ENCODE results near the gene PTPRN2.

PTPRN2 gene

DNA sequence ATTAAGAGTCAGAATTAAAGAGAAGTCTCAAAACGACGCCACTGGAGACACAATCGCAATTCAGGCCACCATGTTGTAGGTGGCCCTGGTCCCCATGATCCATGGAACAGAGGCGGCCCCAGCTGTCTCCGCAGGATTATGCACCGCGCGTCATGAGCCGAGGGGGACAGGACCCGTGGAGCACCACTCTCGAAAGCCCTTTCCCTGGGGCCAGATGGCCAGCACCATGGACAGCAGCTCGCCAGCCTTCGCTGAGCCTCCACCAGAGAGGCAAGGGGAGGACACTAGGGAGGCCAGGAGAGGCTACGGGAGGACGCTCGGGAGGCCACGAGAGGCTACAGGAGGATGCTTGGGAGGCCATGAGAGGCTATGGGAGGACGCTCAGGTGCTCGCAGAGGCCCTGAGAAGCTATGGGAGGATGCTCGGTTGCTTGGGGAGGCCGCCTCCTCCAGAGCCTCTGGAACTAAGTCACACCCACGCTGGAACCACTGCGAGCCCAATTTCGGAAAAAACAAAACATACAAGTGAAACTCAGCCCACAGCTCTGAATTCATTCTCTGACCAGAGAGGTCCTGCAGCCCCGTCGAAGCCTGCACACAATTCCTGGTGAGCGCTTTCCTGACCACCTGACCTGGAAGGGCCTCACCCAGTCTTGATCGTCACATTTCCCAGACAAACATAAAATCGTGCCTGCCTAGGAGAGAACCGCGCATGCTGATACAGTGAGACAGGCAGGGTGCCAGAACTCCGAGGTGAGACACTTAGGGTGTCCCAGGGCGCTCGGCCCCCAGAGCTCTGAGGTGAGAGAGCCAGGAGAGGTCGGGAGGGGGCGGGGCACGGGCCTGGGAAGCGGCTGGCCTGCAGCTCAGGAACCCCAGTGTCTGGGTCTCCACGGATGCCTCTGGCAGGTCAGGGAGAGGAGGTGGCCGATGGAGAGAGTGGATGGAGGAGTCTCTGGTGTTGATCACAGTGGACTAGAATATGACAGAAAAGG is 224.4 kb downstream of the PTPRN2 start:
- Histone ChIP-seq H3K27ac (ENCODE audit: low read depth, low read length) (no peak overlapping the region), H3K36me3 (ENCODE audit: control insufficient read depth, insufficient read depth, low read length) (no peaks in the 10 kb centered on the region), H3K4me1 (ENCODE audit: control insufficient read depth, insufficient read depth, low read length) (no peaks in the 10 kb centered on the region), H3K9ac (ENCODE audit: low read length) (no peak overlapping the region), H3K9me3 (ENCODE audit: control insufficient read depth, insufficient read depth, low read depth, low read length) (peaks cover 37% of the 10 kb centered on the region; the same call in 1 of the 2 replicates), H3K4me3 (ENCODE audit: low read depth, low read length) (no peak overlapping the region), H3K27me3 (ENCODE audit: control insufficient read depth, insufficient read depth, low read length) (peaks cover 22% of the 10 kb centered on the region; the same call in 1 of the 2 replicates)

DNA sequence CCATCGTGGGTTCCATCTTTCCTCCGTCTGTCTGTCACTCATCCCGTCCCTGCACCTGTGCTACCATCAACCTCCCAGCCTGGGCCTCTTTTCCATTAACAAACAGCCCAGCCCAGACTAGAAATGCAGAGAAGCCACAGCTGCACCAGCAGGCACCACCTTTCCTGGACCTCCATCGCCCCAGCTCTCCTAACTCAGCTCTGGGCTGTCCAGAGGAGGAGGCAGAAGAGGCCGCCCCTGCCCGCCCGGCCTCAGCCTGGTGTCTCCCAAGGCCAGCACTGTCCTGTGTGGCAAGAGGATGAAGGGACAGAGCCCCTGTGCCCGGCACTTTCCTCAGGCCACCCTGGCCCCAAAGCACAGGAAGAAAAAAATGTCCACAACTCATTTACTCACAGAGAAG is 225.6 kb downstream of the PTPRN2 start:
- no peak overlapping the region for H3K9ac ChIP-seq (ENCODE audit: low read length)
- H3K4me1 ChIP-seq (ENCODE audit: control insufficient read depth, insufficient read depth, low read length) = no peaks in the 10 kb centered on the region
- H3K27me3 ChIP-seq (ENCODE audit: control insufficient read depth, insufficient read depth, low read length) = peaks cover 22% of the 10 kb centered on the region; the same call in 1 of the 2 replicates
- H3K27ac ChIP-seq (ENCODE audit: low read depth, low read length) = no peak overlapping the region
- H3K4me3 ChIP-seq (ENCODE audit: low read depth, low read length) = no peak overlapping the region
- H3K36me3 ChIP-seq (ENCODE audit: control insufficient read depth, insufficient read depth, low read length) = no peaks in the 10 kb centered on the region
- H3K9me3 ChIP-seq (ENCODE audit: control insufficient read depth, insufficient read depth, low read depth, low read length) = peaks cover 45% of the 10 kb centered on the region; the same call in 1 of the 2 replicates

DNA sequence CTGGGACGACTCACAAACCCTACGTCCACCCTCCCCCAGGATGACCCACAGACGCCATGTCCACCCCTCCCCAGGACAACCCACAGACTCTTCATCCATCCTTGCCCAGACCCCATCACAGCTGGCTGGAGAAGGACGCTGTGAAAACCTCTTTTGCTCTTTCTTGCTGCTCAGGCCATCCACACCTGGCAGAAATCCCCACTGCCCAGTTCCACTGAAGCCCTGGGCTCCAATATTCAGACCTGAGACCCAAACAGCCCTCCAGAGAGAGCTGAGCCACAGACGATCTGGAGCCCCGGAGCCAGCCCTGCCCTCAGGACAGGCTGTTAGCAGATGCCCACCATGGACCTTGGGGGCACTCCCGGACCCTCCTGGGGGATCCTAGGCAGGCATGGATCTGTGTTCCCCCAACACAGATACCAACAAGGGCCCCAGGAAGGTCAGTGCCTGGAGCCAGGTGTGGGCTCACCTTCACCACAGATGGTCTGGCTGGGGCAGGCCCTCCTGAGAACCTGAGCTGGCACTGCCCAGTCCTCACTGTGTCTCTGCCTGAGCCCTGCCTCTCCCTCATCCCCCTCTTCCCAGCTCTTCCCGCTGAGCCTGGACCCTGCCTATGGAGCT is 226.2 kb downstream of the PTPRN2 start:
- no peaks in the 10 kb centered on the region for H3K36me3 ChIP-seq (ENCODE audit: control insufficient read depth, insufficient read depth, low read length)
- H3K27ac ChIP-seq (ENCODE audit: low read depth, low read length) = no peak overlapping the region
- H3K27me3 ChIP-seq (ENCODE audit: control insufficient read depth, insufficient read depth, low read length) = peaks cover 22% of the 10 kb centered on the region; the same call in 1 of the 2 replicates
- no peak overlapping the region for H3K9ac ChIP-seq (ENCODE audit: low read length)
- H3K9me3 ChIP-seq (ENCODE audit: control insufficient read depth, insufficient read depth, low read depth, low read length) = peaks cover 45% of the 10 kb centered on the region; the same call in 1 of the 2 replicates
- H3K4me3 ChIP-seq (ENCODE audit: low read depth, low read length) = no peak overlapping the region
- H3K4me1 ChIP-seq (ENCODE audit: control insufficient read depth, insufficient read depth, low read length) = no peaks in the 10 kb centered on the region

DNA sequence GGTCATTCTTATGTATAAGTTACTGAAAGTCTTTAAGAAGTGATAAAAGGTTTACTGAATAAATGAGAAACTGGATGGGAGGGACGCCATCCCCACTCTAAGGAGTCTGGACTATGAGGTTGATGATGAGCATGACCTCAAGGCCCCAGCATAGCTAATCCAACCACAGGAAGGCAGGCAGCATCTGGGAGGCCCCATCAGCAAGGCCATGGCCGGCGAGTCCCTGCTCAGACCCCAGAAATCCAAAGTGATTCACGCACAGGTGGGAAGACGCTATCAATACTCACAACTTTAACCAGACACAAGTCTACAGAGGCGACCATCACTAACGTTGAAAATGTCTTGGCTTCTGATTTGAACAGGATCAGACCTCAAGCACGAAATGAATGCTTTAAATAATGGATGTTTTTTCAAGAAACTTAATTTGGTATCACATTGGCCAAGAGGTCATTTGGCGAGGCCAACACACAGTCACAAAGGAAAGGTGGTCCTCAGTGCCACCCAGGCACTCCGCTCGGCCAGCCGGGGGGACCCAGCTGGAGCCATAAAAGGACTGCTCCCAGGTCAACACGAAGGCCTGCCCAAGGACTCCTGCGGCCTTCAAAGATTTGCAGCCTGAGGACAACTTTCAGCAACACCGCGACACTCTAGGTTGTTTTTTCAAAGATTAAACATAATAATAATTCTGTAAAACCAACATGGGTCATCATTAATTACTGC is 228.5 kb downstream of the PTPRN2 start:
- H3K9me3 ChIP-seq (ENCODE audit: control insufficient read depth, insufficient read depth, low read depth, low read length) = peaks cover 44% of the 10 kb centered on the region
- H3K4me3 ChIP-seq (ENCODE audit: low read depth, low read length) = no peak overlapping the region
- peaks cover 6% of the 10 kb centered on the region; the same call in 1 of the 2 replicates for H3K27me3 ChIP-seq (ENCODE audit: control insufficient read depth, insufficient read depth, low read length)
- H3K27ac ChIP-seq (ENCODE audit: low read depth, low read length) = no peak overlapping the region
- no peak overlapping the region for H3K9ac ChIP-seq (ENCODE audit: low read length)
- H3K4me1 ChIP-seq (ENCODE audit: control insufficient read depth, insufficient read depth, low read length) = no peaks in the 10 kb centered on the region
- H3K36me3 ChIP-seq (ENCODE audit: control insufficient read depth, insufficient read depth, low read length) = no peaks in the 10 kb centered on the region

DNA sequence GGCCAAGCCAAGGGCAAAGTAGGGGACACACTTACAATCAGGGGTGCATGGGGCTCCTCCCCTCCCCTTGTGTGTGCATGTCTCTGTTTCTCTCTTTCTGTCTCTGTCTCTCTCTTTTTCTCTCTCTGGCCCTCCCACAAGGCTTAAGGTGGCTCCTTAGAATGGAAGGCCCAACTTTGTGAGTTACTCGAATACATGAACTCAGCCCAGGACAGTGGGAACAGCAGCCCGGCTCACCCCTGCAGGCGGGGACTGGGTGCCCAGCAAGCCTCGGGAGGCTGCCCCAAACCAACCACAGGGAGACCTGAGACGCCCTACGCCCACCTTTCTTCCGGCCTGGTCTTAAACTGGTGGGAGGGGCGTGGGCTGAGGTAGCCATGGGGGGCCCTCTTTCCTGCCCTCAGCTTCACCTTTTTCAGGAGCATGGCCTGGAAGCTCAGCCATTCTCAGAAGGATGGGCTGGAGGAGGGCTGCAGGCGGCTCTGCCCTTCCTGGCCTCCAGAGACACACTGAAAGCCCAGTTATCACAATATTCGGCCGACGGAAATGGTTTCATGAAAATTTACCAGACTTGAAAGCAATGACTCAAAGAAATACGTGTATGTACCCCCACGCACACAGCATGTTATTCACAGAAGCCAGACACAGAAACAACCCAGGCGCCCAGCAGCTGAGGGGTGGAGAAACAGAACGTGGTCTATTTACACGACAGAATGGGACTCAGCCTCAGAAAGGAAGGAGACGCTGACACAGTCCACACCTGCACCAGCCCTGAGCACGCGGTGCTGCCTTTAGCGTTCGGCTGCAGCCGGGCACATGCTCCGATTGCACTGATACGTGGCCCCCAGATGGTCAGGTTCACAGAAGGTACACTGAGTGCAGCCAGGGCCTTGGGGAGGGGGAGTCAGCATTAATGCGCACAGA is 229.5 kb downstream of the PTPRN2 start:
- no peaks in the 10 kb centered on the region for H3K4me1 ChIP-seq (ENCODE audit: control insufficient read depth, insufficient read depth, low read length)
- no peaks in the 10 kb centered on the region for H3K36me3 ChIP-seq (ENCODE audit: control insufficient read depth, insufficient read depth, low read length)
- peaks cover 39% of the 10 kb centered on the region for H3K9me3 ChIP-seq (ENCODE audit: control insufficient read depth, insufficient read depth, low read depth, low read length)
- H3K4me3 ChIP-seq (ENCODE audit: low read depth, low read length) = no peak overlapping the region
- peaks cover 6% of the 10 kb centered on the region; the same call in 1 of the 2 replicates for H3K27me3 ChIP-seq (ENCODE audit: control insufficient read depth, insufficient read depth, low read length)
- no peak overlapping the region for H3K27ac ChIP-seq (ENCODE audit: low read depth, low read length)
- no peak overlapping the region for H3K9ac ChIP-seq (ENCODE audit: low read length)

DNA sequence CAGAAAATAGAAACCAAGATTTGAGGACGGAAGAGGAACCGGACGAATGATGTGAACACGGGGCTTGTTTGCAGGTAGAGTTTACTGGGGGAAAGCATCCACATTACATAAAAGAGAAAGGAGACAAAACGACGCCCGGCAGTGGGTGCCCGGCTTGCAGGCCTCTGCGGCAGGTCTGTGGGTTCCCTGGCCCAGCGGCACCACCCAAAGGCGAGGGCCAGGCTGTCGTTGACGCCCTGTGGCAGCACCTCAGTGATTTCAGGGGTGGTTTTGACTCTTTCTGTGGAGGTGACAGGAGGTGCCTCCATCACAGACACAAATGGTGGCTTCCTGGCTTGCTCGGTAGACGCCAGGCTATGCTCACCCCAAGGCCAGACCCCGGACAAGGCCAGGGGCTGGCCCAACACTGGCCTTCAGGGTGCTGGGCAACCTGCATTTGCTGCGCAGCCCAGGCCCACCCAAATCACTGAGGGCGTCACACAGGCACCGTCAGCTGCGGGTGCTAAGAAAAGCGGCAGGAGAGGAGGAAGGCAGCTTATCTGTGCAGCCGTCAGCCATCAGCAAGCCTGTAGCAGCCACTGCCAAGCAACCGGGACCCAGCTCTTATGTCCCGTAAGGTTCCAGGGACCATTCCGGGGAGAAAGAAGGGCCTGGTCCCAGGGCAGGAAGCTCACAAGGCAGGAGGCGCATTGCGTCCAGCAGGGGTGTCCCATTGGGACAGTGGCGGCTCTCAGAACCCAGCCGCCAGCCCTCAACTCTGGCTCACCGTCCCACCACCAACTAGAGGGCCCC is 230.3 kb downstream of the PTPRN2 start:
- Histone ChIP-seq H3K27ac (ENCODE audit: low read depth, low read length) (no peak overlapping the region), H3K9ac (ENCODE audit: low read length) (no peak overlapping the region), H3K9me3 (ENCODE audit: control insufficient read depth, insufficient read depth, low read depth, low read length) (peaks cover 41% of the 10 kb centered on the region), H3K4me1 (ENCODE audit: control insufficient read depth, insufficient read depth, low read length) (no peaks in the 10 kb centered on the region; the same call in 1 of the 2 replicates), H3K36me3 (ENCODE audit: control insufficient read depth, insufficient read depth, low read length) (no peaks in the 10 kb centered on the region), H3K4me3 (ENCODE audit: low read depth, low read length) (no peak overlapping the region), H3K27me3 (ENCODE audit: control insufficient read depth, insufficient read depth, low read length) (peaks cover 13% of the 10 kb centered on the region; the same call in 1 of the 2 replicates)

DNA sequence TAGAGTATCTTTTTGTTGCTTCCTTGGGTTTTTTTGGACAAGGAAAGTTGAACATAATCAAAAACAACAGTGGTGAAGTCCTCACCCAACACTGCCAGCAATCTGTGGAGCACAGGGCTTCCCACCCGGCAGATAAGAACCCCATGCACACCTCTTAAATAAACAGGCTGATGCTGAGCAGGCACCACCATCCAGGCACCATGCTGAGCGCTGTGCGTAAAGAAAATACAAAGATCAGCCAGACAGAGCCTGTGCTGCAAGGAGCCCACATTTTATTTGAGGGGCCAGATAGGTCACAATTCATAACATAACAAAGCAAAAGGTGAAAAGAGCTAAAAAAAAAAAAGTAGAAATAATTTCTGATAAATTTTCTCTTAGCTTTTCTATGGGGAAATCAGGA is 231.2 kb downstream of the PTPRN2 start:
- Histone ChIP-seq H3K9me3 (ENCODE audit: control insufficient read depth, insufficient read depth, low read depth, low read length) (peaks cover 36% of the 10 kb centered on the region), H3K27me3 (ENCODE audit: control insufficient read depth, insufficient read depth, low read length) (peaks cover 19% of the 10 kb centered on the region), H3K27ac (ENCODE audit: low read depth, low read length) (no peak overlapping the region), H3K4me3 (ENCODE audit: low read depth, low read length) (no peak overlapping the region), H3K4me1 (ENCODE audit: control insufficient read depth, insufficient read depth, low read length) (no peaks in the 10 kb centered on the region; the same call in 1 of the 2 replicates), H3K9ac (ENCODE audit: low read length) (no peak overlapping the region), H3K36me3 (ENCODE audit: control insufficient read depth, insufficient read depth, low read length) (no peaks in the 10 kb centered on the region)

DNA sequence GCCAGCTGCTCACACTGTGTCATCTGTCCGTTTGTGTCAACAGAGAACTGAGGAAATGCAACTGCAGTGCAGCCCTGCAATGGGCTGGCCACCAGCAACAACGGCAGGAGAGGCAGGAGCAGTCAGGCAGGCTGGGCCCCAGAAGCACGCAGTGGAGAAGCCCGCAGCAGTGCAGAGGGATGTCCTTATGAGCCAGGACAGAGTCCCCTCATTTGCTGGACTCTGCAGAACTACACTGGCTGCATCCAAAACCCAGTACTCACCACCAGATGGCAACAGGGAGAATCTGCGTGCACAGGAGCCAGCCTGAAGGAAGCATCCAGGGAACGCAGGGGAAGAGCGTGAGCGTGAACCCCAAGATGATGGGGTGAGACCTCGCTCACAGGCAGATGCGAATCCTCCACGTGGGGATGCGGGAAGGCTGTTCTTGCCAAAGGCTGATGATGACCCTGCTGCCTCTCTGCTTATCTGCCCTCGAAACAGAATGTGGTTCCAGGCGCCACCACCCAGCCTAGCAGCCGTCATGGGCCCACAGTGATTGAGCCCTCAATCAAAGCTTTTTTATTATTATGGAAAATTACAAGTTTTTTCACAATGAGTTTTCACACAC is 232.1 kb downstream of the PTPRN2 start:
- H3K4me3 ChIP-seq (ENCODE audit: low read depth, low read length) = no peak overlapping the region
- H3K9me3 ChIP-seq (ENCODE audit: control insufficient read depth, insufficient read depth, low read depth, low read length) = peaks cover 37% of the 10 kb centered on the region

DNA sequence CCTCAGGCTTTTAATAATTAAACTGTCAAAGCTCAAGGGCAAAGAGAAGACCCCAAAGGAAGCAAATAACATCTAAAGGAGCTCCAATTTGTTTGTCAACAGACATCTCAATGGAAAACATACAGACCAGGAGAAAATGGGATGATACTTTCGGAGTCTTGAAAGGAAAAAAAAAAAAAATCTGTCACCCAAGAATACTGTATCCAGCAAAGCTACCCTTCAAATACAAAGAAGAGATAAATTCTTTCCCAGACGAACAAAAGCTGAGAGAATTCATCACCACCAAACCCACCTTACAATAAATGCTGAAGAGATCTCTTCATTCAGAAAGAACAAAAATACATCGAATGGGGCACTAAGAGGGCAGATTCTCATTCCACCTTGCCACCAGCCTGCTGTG is 232.8 kb downstream of the PTPRN2 start:
- Histone ChIP-seq H3K27ac (ENCODE audit: low read depth, low read length) (no peak overlapping the region), H3K4me3 (ENCODE audit: low read depth, low read length) (no peak overlapping the region), H3K9ac (ENCODE audit: low read length) (no peak overlapping the region), H3K27me3 (ENCODE audit: control insufficient read depth, insufficient read depth, low read length) (peaks cover 35% of the 10 kb centered on the region), H3K9me3 (ENCODE audit: control insufficient read depth, insufficient read depth, low read depth, low read length) (peaks cover 43% of the 10 kb centered on the region), H3K4me1 (ENCODE audit: control insufficient read depth, insufficient read depth, low read length) (peaks cover 4% of the 10 kb centered on the region; the same call in 1 of the 2 replicates), H3K36me3 (ENCODE audit: control insufficient read depth, insufficient read depth, low read length) (no peaks in the 10 kb centered on the region)

More for the DNA sequence above, 232.1 kb downstream of the PTPRN2 start:
- H3K27ac ChIP-seq (ENCODE audit: low read depth, low read length) = no peak overlapping the region
- H3K27me3 ChIP-seq (ENCODE audit: control insufficient read depth, insufficient read depth, low read length) = peaks cover 28% of the 10 kb centered on the region
- H3K4me1 ChIP-seq (ENCODE audit: control insufficient read depth, insufficient read depth, low read length) = peaks cover 4% of the 10 kb centered on the region; the same call in 1 of the 2 replicates
- H3K9ac ChIP-seq (ENCODE audit: low read length) = no peak overlapping the region
- no peaks in the 10 kb centered on the region for H3K36me3 ChIP-seq (ENCODE audit: control insufficient read depth, insufficient read depth, low read length)
